HCT116 (cell line): ENCODE data around the gene LSAMP. TPM values are rescaled to one million over a fixed set of nuclear protein-coding genes. Genes with fewer than 3 reads are reported as not detected.

Experiments
- ATAC-seq: fragments of 200-7000 bp; cut with Tn5 transposase; 2 replicates; pipeline ENCODE4 v1.9.1; 2020; ENCODE audit warnings: mild to moderate bottlenecking, moderate library complexity
- BruUV-seq: library from RNA; stranded (reverse); fragments of 400-500 nt; replicated peaks from 2 replicates; lab custom pipeline; 2021; lab: Mats Ljungman, UMichigan
- CTCF ChIA-PET: fragments of 300-600 bp; sonication (Branson Sonifier 250); formaldehyde crosslinking; loops from one replicate; lab custom pipeline; 2021; ENCODE audit warnings: antibody characterized with exemption; lab: Charles Lee
- POLR2A ChIA-PET: fragments of 300-600, 350-600 bp; sonication (Branson Sonifier 250); formaldehyde crosslinking; loops from one replicate; lab custom pipeline; 2021; ENCODE audit warnings: antibody characterized with exemption; lab: Charles Lee
- RAD21 ChIA-PET, 2 experiments: fragments of 300-600 bp; sonication (Branson Sonifier 250); formaldehyde crosslinking; loops; one replicate each; lab custom pipeline; 2023; ENCODE audit warnings: low total read pairs in 2 of 2; ENCODE audit not compliant: uncharacterized antibody in 2 of 2, unreplicated experiment in 2 of 2, low non-redundant PET in 1 of 2; lab: Charles Lee
- DNase-seq: peaks from one replicate; pipeline ENCODE4 v3.0.0-alpha.2; 2010; ENCODE audit warnings: low read depth, low spot score
- H2AFZ ChIP-seq: fragments of 200-600 bp; shearing (Covaris generic), sonication (generic); 2 replicates; pipeline ENCODE4 v1.6.1; 2017; ENCODE audit warnings: low read depth, mixed run types, mixed read lengths, antibody characterized with exemption, low read length; ENCODE audit not compliant: poor library complexity, severe bottlenecking
- H3K27ac ChIP-seq: 2 replicates; pipeline ENCODE4 v1.5.1; 2012; ENCODE audit warnings: low read depth, low read length
- H3K27me3 ChIP-seq: fragments of 200-600 bp; sonication (generic); 2 replicates; pipeline ENCODE4 v1.6.1; 2016; ENCODE audit warnings: mixed run types, low read length, mixed read lengths; ENCODE audit not compliant: insufficient read depth
- H3K36me3 ChIP-seq, 2 experiments: fragments of 200-500 bp in 1 of 2; fragments of 200-600 bp in 1 of 2; sonication (Bioruptor generic) in 1 of 2; sonication (generic) in 1 of 2; 2 replicates each; pipeline versions ENCODE4 v1.5.1 to v1.6.1; 2014 to 2016; ENCODE audit warnings: low read length in 2 of 2, inconsistent platforms in 1 of 2, mixed read lengths in 1 of 2, mixed run types in 1 of 2; ENCODE audit not compliant: insufficient read depth in 2 of 2, control insufficient read depth in 1 of 2
- H3K4me1 ChIP-seq, 2 experiments: fragments of 200-600 bp in 1 of 2; sonication (generic) in 1 of 2; 2 replicates each; pipeline versions ENCODE4 v1.5.1 to v1.6.1; 2012 to 2017; ENCODE audit warnings: low read length in 2 of 2, inconsistent platforms in 1 of 2, mild to moderate bottlenecking in 1 of 2, mixed read lengths in 1 of 2, mixed run types in 1 of 2, moderate library complexity in 1 of 2; ENCODE audit not compliant: insufficient read depth in 2 of 2, control insufficient read depth in 1 of 2
- H3K4me2 ChIP-seq: fragments of 200-600 bp; sonication (generic); 2 replicates; pipeline ENCODE4 v1.6.1; 2017; ENCODE audit warnings: mixed run types, low read length, mixed read lengths
- H3K4me3 ChIP-seq, 2 experiments: fragments of 200-600 bp in 1 of 2; sonication (generic) in 1 of 2; replicated peaks in 1 of 2; 2 replicates each; pipeline ENCODE4 v1.5.1; 2011 to 2016; ENCODE audit warnings: low read length in 2 of 2, control low read depth in 1 of 2, low read depth in 1 of 2, mild to moderate bottlenecking in 1 of 2, mixed read lengths in 1 of 2, mixed run types in 1 of 2
- H3K79me2 ChIP-seq: fragments of 200-600 bp; sonication (generic); 2 replicates; pipeline ENCODE4 v1.6.1; 2017; ENCODE audit warnings: mild to moderate bottlenecking, mixed run types, low read length, moderate library complexity, mixed read lengths; ENCODE audit not compliant: insufficient read depth
- H3K9ac ChIP-seq: fragments of 200-600 bp; sonication (generic); 2 replicates; pipeline ENCODE4 v1.6.1; 2016; ENCODE audit warnings: low read length, mixed read lengths
- H3K9me2 ChIP-seq: fragments of 200-600 bp; sonication (generic), shearing (Covaris generic); 2 replicates; pipeline ENCODE4 v1.6.1; 2017; ENCODE audit warnings: mixed run types, mild to moderate bottlenecking, moderate library complexity; ENCODE audit not compliant: insufficient read depth
- H3K9me3 ChIP-seq, 2 experiments: fragments of 200-500 bp in 1 of 2; fragments of 200-600 bp in 1 of 2; sonication (Bioruptor generic) in 1 of 2; sonication (generic) in 1 of 2; 2 replicates each; pipeline ENCODE4 v1.6.1; 2014 to 2017; ENCODE audit warnings: low read length in 2 of 2, mixed read lengths in 2 of 2, inconsistent platforms in 1 of 2, low read depth in 1 of 2, mild to moderate bottlenecking in 1 of 2, mixed run types in 1 of 2, moderate library complexity in 1 of 2; ENCODE audit not compliant: control insufficient read depth in 1 of 2, insufficient read depth in 1 of 2
- H4K20me1 ChIP-seq: fragments of 200-600 bp; sonication (generic), shearing (Covaris generic); 2 replicates; pipeline ENCODE4 v1.6.1; 2017; ENCODE audit warnings: mixed run types, mild to moderate bottlenecking, moderate library complexity; ENCODE audit not compliant: insufficient read depth
- FOSL1 ChIP-seq: IDR thresholded peaks from 2 replicates; pipeline ENCODE4 v1.6.1; 2012; ENCODE audit warnings: low read depth
- RAD21 ChIP-seq: IDR thresholded peaks from 2 replicates; pipeline ENCODE4 v1.6.1; 2012; ENCODE audit warnings: low read depth, mild to moderate bottlenecking
- SIN3A ChIP-seq: IDR thresholded peaks from 2 replicates; pipeline ENCODE4 v1.6.1; 2012; ENCODE audit warnings: low read depth
- SP1 ChIP-seq: IDR thresholded peaks from 2 replicates; pipeline ENCODE4 v1.6.1; 2012; ENCODE audit warnings: low read depth
- SRF ChIP-seq: IDR thresholded peaks from 2 replicates; pipeline ENCODE4 v1.6.1; 2012; ENCODE audit warnings: low read depth
- YY1 ChIP-seq: IDR thresholded peaks from 2 replicates; pipeline ENCODE4 v1.6.1; 2011; ENCODE audit warnings: low read length, low read depth, moderate library complexity, mild to moderate bottlenecking; ENCODE audit not compliant: insufficient replicate concordance; ENCODE audit errors: extremely low read depth
- ZNF274 ChIP-seq: fragments of 200-500 bp; sonication (Bioruptor generic); IDR thresholded peaks from 2 replicates; pipeline ENCODE4 v1.6.1; 2014; ENCODE audit warnings: mild to moderate bottlenecking, low read depth, low read length, inconsistent platforms
- intact Hi-C: fragments of 100-400 bp; cut with micrococcal nuclease; formaldehyde crosslinking; loops from 2 replicates; pipeline ENCODE4 v1.10.0; 2022
- total RNA-seq: library from RNA; stranded (reverse); gene quantifications from one replicate; pipeline ENCODE4 v1.2.1, GENCODE V29; 2021; ENCODE audit not compliant: unreplicated experiment
- TF ChIP-seq, protein P1 (sequence below): IDR thresholded peaks from 2 replicates; pipeline ENCODE4 v1.6.1; 2012
- TF ChIP-seq, protein P2 (sequence below), 3 experiments: fragments of 200-600 bp in 1 of 3; sonication (generic) in 1 of 3; IDR thresholded peaks in 2 of 3; conservative IDR thresholded peaks in 1 of 3; 2 replicates each; pipeline ENCODE4 v1.5.1; 2012 to 2017; ENCODE audit warnings: low read depth in 2 of 3, low read length in 2 of 3, antibody characterized with exemption in 1 of 3, borderline replicate concordance in 1 of 3, control low read depth in 1 of 3, mild to moderate bottlenecking in 1 of 3, mixed read lengths in 1 of 3, mixed run types in 1 of 3, moderate library complexity in 1 of 3; ENCODE audit not compliant: insufficient read depth in 1 of 3

Gene LSAMP
- total RNA-seq, 1 experiment from 2014 or later: 0.25 TPM

DNA sequence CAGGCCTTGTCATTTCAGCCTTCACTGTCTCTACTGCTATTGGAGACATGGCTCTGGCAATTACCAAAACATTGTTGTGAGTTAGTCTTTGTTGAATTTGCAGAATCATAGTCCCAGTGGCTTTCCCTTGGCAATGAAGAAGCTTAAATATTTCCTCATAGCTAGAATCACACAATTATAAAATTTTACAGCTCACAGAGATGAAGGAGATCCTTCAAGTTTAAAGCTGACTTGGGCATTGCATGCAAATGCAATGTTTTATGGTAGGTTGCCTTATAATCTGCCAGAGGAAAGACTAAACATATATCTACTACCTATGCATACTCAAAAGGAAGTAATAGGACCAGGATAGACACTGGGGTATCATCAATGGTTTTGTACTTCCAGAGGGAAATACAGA lies 90.9 kb downstream of the LSAMP start:
- BruUV-seq: no TSS peak
- intact Hi-C loops: no loop called here
- H3K9me2 ChIP-seq: no peaks in the 10 kb centered on the region
- no peak overlapping the region for H3K27ac ChIP-seq
- no peak for ATAC-seq
- ChIA-PET RAD21 (no interaction called here), POLR2A (no interaction called here), CTCF (no interaction called here)
- no peak overlapping the region for H3K4me2 ChIP-seq
- DNase-seq: no peak
- H3K9me3 ChIP-seq: no peaks in the 10 kb centered on the region
- H3K4me1 ChIP-seq: no peaks in the 10 kb centered on the region
- no peak for TF ChIP-seq SIN3A
- TF ChIP-seq ZNF274: no peak
- TF ChIP-seq SRF: no peak
- TF ChIP-seq FOSL1: no peak
- no peak for TF ChIP-seq SP1
- TF ChIP-seq, protein P1, sequence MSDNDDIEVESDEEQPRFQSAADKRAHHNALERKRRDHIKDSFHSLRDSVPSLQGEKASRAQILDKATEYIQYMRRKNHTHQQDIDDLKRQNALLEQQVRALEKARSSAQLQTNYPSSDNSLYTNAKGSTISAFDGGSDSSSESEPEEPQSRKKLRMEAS: no peak
- no peak for TF ChIP-seq RAD21
- TF ChIP-seq, protein P2, sequence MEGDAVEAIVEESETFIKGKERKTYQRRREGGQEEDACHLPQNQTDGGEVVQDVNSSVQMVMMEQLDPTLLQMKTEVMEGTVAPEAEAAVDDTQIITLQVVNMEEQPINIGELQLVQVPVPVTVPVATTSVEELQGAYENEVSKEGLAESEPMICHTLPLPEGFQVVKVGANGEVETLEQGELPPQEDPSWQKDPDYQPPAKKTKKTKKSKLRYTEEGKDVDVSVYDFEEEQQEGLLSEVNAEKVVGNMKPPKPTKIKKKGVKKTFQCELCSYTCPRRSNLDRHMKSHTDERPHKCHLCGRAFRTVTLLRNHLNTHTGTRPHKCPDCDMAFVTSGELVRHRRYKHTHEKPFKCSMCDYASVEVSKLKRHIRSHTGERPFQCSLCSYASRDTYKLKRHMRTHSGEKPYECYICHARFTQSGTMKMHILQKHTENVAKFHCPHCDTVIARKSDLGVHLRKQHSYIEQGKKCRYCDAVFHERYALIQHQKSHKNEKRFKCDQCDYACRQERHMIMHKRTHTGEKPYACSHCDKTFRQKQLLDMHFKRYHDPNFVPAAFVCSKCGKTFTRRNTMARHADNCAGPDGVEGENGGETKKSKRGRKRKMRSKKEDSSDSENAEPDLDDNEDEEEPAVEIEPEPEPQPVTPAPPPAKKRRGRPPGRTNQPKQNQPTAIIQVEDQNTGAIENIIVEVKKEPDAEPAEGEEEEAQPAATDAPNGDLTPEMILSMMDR (IDR thresholded peaks at IDR 0.05 in 2 of 3, conservative IDR thresholded peaks at IDR 0.05 in 1 of 3; ENCODE audit: borderline replicate concordance in 1 of 3, insufficient read depth in 1 of 3, low read depth in 2 of 3, low read length in 2 of 3): no peak
- no peak for TF ChIP-seq YY1
- H3K36me3 ChIP-seq: no peaks in the 10 kb centered on the region
- peaks cover 4% of the 10 kb centered on the region; the same call in 1 of the 2 replicates for H3K27me3 ChIP-seq
- no peak overlapping the region for H2AFZ ChIP-seq
- H4K20me1 ChIP-seq: no peaks in the 10 kb centered on the region; the same call in 1 of the 2 replicates
- no peak overlapping the region for H3K4me3 ChIP-seq
- no peaks in the 10 kb centered on the region for H3K79me2 ChIP-seq
- no peak overlapping the region for H3K9ac ChIP-seq
